D721Med (cell line): Measurements from ENCODE around the gene CFAP70.
A peak's percentile ranks its signal among the peaks of the same experiment; 100 is the strongest.

Source experiments
- DNase-seq: peaks from one replicate; pipeline ENCODE4 v3.0.0; 2011; ENCODE audit warnings: low spot score; ENCODE audit not compliant: insufficient read length
- FAIRE-seq: peaks from 2 replicates; lab custom pipeline; 2011; peaks lifted over from hg19 to GRCh38; lab: Jason Lieb, UNC
- CTCF ChIP-seq: IDR thresholded peaks from 2 replicates; pipeline ENCODE4 v1.5.1; 2012; ENCODE audit warnings: mild to moderate bottlenecking, control low read depth; ENCODE audit not compliant: insufficient read depth; ENCODE audit errors: missing control alignments

CFAP70 gene

GRCh38 chr10:73358331-73359279, at the start of gene CFAP70:
Gene CFAP70, minus strand, starts transcription at chr10:73358864. Its CDS starts 4,068 bp downstream, at chr10:73354796.
- DNase-seq, result peak; percentile 77
- FAIRE-seq, result peak; percentile 11
- no peak for TF ChIP-seq CTCF

- no peak for TF ChIP-seq CTCF
- DNase-seq (no peak), FAIRE-seq (no peak)
Observed at GRCh38 chr10:73408061-73408460, 49.4 kb upstream of the CFAP70 start.

GRCh38 chr10:73407495-73407894, 48.8 kb upstream of the CFAP70 start:
- FAIRE-seq (no peak), DNase-seq (no peak)
- TF ChIP-seq CTCF, result no peak

- DNase-seq (no peak), FAIRE-seq (no peak)
- no peak for TF ChIP-seq CTCF
Observed at GRCh38 chr10:73406846-73407245, 48.2 kb upstream of the CFAP70 start.

GRCh38 chr10:73405556-73405955, 46.9 kb upstream of the CFAP70 start:
- no peak for TF ChIP-seq CTCF
- no peak for FAIRE-seq
- DNase-seq, result no peak

- FAIRE-seq (no peak), DNase-seq (no peak)
- no peak for TF ChIP-seq CTCF
Observed at GRCh38 chr10:73404690-73405089, 46.0 kb upstream of the CFAP70 start.

GRCh38 chr10:73401636-73402035, 43.0 kb upstream of the CFAP70 start:
- DNase-seq (no peak), FAIRE-seq (no peak)
- no peak for TF ChIP-seq CTCF
